HG03280 (cell line): ENCODE measurements around the gene FMOD.
"Not testable (repeated sequence)": the region's sequence is repeated elsewhere in the genome, so short reads cannot be mapped to it uniquely, and the experiment has no call there.

Source experiments
- ATAC-seq: cut with Tn5 transposase; IDR thresholded peaks from one replicate; pipeline ENCODE4 v1.9.1; 2021; ENCODE audit warnings: mild to moderate bottlenecking, moderate library complexity; ENCODE audit not compliant: unreplicated experiment

Gene FMOD

DNA sequence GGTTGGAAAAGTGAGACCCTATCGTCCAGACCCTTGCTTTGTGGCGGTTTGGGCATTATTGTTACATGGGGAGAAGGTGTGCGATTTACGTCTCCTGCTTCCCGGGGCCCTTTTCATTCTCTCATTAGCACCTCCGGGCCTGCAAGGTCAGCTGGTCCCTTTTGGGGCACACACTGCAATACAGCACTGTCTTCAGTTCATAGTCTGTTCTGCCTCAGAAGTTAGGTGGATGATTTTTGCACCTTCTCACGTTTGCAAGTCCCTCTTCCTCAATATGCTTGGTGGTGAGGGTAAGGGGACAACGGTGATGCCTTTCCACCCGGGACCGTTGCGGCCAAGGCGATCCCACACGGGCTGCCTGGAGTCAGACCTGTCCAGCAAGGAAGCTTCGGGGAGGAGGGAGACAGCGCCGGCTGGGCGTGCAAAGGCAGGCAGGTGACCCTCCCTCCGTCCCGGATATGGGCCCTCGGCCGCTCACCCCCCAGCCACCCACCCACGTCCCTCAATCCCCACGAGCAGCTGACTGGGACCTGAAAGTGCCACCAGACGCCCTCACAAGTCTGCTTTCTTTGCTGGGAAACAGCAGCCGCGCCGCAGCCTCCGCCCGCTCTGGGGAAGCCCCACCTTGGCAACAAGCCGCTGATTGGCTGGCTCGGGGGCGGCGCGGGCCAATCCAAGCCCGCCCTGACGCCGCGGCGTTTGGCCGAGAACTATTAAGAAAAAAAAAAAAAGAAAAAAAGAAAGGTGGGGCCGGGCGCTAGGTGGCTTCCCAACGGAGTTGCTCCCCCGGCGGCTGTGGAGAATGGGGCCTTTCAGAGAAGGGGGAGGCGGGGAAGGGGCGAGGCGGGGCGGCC is 23.9 kb downstream of the FMOD start:
- ATAC-seq: peak; percentile 70

DNA sequence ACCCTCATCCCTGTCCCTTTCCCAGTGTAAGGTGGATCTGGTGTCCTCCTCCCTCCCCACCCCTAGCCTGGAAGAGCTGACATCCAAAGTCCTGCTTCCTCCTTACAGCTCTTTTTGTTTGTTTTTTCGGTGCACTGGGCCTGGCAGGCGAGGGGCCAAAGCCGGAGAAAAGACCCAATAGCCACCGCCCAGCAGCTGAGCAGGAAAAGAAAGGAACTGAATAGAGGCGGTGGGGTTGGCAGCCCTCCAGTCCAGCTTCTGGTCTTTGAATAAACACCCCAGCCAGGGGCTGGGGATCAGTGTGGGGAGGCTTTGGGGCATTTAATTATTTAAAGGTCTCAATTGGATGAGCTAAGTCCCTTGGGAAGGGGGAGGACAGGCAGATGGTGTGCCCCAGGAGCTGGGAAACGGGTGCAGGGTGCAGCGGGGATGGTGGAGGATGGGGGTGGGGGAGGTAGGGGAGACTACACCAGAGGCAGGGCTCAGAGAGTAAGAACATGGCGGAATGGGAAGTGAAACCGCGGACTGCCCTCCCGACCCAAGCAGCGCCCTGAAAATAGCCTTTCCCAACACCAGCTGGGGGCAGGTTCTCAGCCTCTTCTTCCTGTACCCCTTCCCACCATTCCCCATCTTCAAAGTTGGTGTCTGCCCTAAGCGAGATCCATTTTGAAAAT is 25.4 kb downstream of the FMOD start:
- no peak for ATAC-seq

DNA sequence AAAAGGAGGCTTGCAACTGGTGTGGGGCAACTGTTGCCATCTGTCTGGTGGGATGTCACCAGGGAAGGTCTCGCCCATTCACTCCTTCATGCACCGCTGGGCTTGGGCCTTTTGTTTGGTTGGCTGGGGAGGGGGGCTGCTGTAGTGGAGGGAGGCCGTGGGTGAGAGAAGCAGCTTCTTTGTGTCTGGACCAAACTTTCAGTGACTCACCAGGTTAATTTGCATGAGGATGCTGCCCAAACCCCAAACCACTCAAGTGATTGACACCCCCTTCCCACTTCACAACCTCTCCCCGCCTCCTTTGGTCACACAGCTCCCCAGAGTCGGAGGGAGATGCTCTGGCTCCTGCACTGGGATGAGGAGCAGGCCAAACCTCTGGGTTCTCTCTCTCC is 25.9 kb downstream of the FMOD start:
- ATAC-seq: peak; percentile 25

DNA sequence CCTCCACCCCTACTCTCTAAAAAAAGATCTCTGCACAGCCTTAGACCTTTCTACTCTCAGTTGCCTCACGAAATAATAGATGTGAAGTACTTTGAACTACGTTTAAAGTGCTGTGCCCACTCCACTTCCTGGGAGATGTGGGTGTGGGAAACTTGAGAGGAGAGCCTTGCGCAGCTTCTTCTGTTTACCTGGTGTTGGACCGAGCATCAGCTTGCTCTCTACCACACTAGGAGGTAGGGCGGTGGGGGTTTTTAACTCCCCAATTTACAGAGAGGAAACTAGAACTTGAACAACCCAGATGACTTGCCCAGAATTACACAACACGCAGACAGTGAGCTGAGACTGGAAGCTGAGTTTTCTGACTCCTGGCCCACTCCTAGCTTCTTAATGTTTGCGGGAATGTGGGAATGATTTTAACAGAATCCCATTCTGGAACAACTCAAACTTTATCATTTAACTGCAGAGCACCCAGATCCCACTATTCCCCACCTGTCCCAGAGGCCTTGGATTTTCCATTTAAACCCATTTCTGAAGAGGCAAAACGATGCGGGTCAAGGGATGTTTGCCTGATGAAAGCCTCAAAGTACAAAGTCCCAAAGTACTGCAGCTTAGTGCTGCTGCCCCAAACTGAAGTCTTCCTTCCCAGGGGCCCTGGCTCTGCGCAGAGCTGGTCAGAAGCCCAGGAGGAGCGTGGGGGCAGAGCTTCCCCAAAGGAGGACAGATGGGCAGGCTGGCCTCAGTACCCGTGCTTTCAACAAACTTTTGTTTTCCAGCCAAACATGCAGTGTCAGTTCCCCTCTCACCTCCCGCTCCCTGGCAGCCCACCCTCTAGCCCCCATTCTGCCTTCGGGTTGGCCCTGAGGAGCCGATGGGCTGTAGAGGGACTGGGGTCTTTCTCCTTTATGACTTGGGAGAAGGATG is 26.6 kb downstream of the FMOD start:
- no peak for ATAC-seq

DNA sequence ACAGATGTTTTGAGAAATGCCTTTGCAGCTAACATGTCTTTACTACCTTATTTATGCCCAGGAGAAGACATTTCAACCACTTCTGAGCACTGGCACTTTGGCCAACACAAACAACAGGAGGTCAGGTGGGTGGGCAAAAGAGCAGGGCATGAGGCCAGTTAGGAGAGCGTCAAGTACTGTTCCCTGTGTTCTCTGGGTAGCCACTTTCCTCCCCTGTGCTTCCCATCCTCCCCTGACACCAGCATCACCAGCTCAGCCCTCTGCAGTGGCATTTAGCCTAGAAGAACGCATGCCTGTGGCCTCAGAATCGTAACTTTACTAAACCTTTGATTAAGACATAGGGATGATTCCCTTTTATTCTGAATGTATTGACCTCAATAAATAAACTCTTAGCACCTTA is 27.3 kb downstream of the FMOD start:
- no peak for ATAC-seq

DNA sequence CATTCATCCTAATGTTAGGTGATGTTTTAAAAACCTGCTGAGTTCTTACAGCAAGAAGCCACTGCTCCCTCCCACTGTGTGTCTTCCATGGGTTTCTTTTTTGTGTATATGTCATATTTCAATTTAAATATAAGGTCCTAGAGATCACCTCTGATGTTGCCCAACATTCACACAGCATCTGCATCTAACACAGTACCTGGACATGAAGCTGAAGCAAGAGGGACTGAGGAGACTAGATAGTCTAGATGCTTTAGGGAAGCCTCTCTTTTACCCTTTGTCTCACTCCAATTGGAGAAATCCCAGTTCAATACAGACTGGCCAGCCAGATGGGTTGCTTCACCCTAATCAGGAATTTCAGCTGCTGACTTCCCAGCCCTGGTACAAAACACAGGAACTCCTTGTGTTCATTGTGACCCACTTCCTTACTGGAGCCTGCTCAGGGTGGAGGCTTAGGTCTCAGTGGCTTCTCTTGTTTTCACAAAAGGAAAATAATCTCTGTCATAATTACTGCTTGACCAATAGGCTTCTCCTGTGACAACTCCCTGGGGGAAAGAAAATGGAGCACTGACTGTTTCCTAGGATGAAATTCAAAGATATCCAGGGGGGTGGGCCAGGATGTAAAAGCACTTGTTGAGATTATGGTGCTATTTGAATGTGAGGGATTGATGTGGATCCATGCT is 28.3 kb downstream of the FMOD start:
- ATAC-seq: no peak

DNA sequence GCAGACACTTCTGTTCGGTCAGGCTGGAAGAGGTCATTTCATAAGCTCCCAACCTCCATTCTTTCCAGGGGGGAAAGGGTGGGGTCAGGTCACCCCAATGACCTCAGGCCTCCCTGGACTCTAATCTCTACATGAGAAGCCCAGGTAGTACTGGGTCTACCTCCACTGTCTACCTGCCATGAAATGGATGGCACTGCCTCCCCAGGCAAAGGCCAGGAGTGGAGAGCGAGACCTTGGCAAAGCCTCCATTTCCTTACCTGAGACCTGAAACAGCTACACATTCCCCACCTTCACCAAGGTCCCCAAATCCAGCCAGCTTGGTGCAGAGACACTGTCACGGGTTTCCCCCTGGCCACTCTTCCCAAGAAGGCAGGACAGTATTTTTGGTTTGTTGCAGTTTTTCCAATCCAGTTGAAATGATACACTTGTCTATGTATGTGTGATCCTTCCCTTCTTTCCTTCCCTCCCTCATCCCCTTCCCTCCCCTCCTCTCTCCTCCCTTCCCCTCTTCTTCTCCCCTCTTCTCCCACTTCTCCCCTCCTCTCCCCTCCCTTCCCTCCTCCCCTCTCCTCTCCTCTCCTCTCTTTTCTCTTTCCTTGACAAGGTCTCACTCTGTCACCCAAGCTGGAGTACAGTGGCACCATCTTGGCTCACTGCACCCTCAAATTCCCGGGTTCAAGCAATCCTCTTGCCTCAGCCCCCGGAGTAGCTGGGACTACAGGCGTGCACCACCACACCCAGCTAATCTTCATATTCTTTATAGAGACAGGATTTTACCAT is 29.5 kb downstream of the FMOD start:
- no peak for ATAC-seq

DNA sequence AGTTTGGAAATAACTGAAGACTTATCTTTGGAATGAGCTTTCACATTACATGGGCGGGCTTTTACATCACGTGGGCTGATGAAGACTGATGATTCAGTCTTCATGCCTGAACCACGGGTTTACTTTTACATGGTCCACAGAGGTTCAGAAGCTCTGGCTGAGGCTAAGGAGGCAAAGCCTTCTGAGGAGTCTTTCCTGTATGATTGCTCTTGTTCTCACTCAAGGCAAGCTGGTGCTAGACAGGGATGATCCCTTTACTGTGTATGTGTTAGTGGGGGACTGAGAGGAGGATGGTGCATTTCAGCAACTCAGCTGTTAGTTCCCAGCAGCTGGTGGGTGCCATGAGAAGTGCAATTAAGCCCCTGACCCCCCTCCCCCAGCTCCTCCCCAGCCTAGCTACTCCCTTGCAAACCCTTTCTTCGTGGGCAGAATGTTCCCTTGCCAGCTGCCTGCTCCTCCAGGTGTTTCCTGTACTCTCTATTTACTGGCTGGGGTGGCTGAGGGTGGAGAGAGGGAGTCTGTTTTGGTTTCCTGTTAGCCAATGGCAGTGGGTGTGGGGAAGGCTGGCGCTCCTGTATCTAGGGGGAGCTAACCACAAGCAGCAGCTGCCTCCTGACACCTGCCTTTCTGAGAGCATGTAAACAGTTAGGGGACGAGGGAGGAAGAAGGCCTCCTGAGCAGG is 30.2 kb downstream of the FMOD start:
- ATAC-seq: peak; percentile 75

DNA sequence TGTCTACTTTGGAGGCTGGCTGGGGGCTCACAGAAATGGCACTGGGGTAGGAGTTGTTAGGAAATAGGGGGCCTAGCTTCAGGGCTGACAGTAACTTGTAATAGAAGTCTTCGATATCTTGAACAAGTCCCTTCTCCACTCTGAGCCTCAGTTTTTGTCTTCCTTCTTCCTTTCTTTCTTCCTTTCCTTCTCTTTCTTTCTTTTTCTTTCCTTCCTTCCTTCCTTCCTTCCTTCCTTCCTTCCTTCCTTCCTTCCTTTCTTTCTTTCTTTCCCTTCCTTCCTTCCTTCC is 32.7 kb downstream of the FMOD start:
- no peak for ATAC-seq

DNA sequence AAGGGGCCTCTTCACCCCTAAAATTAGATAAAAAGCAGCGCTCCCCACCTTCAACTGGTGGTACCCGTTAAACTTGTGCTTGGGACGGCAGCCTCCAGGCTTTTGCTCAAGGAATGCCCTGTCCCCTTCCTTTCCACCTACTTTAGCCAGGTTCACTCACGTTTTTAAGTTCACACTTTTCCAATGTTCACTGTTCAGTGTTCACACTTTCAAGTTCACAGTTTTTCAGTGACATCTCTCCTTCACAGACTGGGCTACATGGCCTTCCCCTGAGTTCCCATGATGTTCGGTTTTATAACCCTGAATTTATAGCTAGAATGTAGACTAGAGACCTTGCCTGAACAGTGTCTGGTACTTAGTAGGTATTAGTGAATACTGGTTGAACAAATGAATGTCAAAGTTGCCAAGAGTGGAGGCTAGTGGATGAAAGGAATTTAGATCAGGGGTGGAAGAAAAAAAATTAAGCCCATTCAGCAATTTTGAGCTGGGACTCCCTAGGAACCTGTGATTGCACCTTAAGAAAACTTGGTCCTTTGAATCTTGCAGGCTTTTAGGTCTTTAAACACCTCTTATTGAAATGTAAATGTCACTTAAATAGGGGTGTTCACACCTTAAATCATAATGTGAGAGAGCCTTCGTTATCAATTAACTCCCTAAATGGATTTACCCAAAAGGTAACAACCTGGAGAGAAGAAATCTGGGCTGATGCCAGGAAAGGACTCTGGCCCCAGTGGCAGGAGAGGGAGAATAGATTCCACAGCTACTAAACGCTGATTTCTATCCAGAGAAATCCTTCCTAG is 33.3 kb downstream of the FMOD start:
- no peak for ATAC-seq

DNA sequence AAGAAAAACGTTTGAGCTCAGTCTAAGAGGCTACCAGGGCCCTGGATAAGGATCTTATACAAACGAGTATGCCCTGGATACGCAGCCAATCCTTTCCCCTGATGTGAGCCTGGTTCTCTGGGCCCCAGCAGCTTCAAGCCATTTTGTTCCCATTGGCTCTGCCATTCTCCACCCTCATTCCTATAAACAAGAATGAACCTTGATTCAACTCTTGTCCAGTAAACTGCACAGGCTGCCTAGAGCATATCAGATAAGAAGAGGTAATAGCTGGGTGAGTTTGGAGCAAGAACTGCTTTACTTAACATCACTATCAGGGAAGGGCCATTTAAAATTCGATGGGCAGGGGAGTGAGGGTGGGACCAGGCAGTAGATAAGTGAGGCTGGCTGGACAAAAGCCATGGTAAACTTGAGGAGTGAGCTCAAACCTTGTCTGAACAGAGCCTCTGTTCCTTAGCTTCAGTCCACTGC is 34.3 kb downstream of the FMOD start:
- no peak for ATAC-seq

DNA sequence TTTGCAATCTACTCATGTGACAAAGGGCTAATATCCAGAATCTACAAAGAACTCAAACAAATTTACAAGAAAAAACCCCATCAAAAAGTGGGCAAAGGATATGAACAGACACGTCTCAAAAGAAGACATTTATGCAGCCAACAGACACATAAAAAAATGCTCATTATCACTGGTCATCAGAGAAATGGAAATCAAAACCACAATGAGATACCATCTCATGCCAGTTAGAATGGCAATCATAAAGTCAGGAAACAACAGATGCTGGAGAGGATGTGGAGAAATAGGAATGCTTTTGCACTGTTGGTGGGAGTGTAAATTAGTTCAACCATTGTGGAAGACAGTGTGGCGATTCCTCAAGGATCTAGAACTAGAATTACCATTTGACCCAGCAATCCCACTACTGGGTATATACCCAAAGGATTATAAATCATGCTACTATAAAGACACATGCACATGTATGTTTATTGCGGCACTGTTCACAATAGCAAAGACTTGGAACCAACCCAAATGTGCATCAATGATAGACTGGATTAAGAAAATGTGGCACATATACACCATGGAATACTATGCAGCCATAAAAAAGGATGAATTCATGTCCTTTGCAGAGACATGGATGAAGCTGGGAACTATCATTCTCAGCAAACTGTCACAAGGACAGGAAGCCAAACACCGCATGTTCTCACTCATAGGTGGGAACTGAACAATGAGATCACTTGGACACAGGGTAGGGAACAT is 36.7 kb downstream of the FMOD start:
- not testable (repeated sequence) for ATAC-seq

DNA sequence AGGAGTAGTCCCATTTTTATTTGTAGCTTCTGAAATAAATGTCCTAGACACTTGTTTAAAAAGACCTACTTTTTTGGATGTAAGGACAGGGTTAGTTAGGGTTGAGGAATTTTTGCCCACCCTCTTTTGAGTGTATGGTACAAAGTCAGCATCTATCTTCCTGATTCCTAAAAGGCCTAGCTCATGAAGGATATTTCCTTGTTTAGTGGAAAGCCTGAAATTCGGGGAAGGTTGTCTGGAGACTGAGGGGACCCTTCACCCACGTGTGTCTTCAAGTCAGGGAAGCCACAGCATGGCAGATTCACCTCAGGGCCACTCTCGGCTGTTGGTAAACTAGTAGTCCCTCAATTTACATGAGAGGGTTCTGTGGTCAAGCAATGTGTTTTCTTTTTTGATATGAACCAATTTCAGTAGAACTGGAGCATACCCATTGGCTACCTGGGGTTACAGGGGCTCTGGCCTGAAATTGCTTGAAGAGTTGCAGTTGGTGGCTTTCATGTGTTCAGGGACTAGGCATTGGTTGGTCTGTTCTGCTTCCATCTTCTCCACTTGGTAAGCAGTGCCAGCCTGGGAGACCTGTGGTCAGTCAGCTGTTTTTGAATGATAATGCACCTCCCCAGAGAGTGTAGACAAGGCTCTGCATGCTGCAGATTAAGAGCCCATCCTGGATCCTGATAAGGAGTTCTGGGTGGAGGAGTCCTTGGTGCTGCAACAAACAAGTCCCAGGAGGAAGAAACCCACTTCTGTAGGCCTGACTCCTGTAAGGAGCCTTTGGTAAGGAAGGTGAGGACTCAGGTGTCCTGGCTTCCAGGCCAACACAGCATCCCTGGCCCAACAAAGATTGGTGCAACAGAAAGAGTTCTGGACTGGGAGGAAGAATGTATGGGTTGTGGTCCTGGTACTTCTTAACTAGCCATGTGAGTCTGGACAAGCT is 39.3 kb downstream of the FMOD start:
- ATAC-seq: no peak

DNA sequence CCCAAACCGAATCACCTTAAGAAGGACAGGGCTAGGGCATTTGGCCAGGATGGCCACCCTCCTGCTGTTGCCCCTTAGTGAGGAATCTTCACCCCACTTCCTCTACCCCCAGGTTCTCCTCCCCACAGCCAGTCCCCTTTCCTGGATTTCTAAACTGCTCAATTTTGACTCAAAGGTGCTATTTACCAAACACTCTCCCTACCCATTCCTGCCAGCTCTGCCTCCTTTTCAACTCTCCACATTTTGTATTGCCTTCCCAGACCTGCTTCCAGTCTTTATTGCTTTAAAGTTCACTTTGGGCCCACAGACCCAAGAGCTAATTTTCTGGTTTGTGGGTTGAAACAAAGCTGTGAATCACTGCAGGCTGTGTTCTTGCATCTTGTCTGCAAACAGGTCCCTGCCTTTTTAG is 42.0 kb downstream of the FMOD start:
- ATAC-seq: no peak

DNA sequence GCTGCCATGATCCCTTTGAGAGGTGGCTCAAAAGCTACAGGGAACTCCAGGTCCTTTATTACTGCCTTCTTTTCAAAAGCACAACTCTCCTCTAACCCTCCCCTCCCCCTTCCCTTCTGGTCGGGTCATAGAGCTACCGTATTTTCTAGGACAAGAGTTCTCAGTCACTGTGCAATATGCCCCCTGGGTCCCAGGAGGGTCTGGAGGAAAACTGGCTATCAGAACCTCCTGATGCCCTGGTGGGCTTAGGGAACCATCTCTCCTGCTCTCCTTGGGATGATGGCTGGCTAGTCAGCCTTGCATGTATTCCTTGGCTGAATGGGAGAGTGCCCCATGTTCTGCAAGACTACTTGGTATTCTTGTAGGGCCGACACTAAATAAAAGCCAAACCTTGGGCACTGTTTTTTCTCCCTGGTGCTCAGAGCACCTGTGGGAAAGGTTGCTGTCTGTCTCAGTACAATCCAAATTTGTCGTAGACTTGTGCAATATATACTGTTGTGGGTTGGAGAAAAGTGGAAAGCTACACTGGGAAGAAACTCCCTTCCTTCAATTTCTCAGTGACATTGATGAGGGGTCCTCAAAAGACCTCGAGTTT is 42.5 kb downstream of the FMOD start:
- no peak for ATAC-seq

DNA sequence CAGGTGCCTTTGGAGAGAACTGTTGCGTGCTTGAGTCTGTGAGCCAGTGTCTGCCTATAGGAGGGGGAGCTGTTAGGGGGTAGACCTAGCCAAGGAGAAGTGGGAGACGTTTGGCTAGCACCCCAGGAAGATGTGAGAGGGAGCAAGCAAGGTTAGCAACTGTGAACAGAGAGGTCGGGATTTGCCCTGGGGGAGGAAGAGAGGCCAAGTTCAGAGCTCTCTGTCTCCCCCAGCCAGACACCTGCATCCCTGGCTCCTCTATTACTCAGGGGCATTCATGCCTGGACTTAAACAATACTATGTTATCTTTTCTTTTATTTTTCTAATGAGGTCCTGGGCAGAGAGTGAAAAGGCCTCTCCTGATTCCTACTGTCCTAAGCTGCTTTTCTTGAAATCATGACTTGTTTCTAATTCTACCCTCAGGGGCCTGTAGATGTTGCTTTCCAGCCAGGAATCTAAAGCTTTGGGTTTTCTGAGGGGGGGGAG is 43.2 kb downstream of the FMOD start:
- no peak for ATAC-seq
